ENCODE data around the gene IPMK. TPM values are rescaled to one million over a fixed set of nuclear protein-coding genes. Genes with fewer than 3 reads are reported as not detected.

The IPMK gene
- total and polyA plus RNA-seq, 9 donors = 1.5 to 4.3 (median 2.8) TPM

GRCh38 chr10:58281092-58281752, 13.5 kb upstream of the IPMK start:
- DNase-seq = no peak
- intact Hi-C loops (cut with DNase I) = no loop called here
- H3K4me3 ChIP-seq = no peak overlapping the region
- no peaks in the 10 kb centered on the region for H3K27me3 ChIP-seq
- H3K9me3 ChIP-seq = no peaks in the 10 kb centered on the region
- no peaks in the 10 kb centered on the region for H3K36me3 ChIP-seq
- H3K4me1 ChIP-seq (ENCODE audit: insufficient read depth) = no peaks in the 10 kb centered on the region
- WGBS, 3 donors = 71 to 83% (median 76%) methylated on average over 2 of the region's 2 CpGs
- no peak for TF ChIP-seq EP300 (IDR thresholded peaks at IDR 0.05)
- TF ChIP-seq POLR2A (IDR thresholded peaks at IDR 0.05) = no peak
- no peak for TF ChIP-seq CTCF (IDR thresholded peaks at IDR 0.05)
- no peak overlapping the region for H3K27ac ChIP-seq

- Histone ChIP-seq H3K4me3 (no peak overlapping the region), H3K27me3 (no peaks in the 10 kb centered on the region), H3K4me1 (ENCODE audit: insufficient read depth) (no peaks in the 10 kb centered on the region), H3K9me3 (no peaks in the 10 kb centered on the region), H3K27ac (no peak overlapping the region), H3K36me3 (no peaks in the 10 kb centered on the region)
- DNase-seq = no peak
- no peak for TF ChIP-seq EP300 (IDR thresholded peaks at IDR 0.05)
- TF ChIP-seq POLR2A (IDR thresholded peaks at IDR 0.05) = no peak
- TF ChIP-seq CTCF (IDR thresholded peaks at IDR 0.05) = no peak
- 92 to 97% (median 95%) methylated on average over 3 of the region's 3 CpGs for WGBS, 3 donors
- intact Hi-C loops (cut with DNase I) = no loop called here
Measured at GRCh38 chr10:58280477-58280876, 12.8 kb upstream of the IPMK start.

GRCh38 chr10:58278962-58279307, 11.2 kb upstream of the IPMK start:
- no peak overlapping the region for H3K27ac ChIP-seq
- H3K36me3 ChIP-seq = no peaks in the 10 kb centered on the region
- H3K4me3 ChIP-seq = no peak overlapping the region
- H3K27me3 ChIP-seq = no peaks in the 10 kb centered on the region
- no peak for DNase-seq
- no peaks in the 10 kb centered on the region for H3K9me3 ChIP-seq
- intact Hi-C loops (cut with DNase I) = no loop called here
- WGBS, 3 donors = 88 to 91% (median 90%) methylated on average over 1 of the region's 1 CpG
- peaks cover 4% of the 10 kb centered on the region for H3K4me1 ChIP-seq (ENCODE audit: insufficient read depth)
- no peak for TF ChIP-seq EP300 (IDR thresholded peaks at IDR 0.05)
- no peak for TF ChIP-seq POLR2A (IDR thresholded peaks at IDR 0.05)
- no peak for TF ChIP-seq CTCF (IDR thresholded peaks at IDR 0.05)

- Histone ChIP-seq H3K4me1 (ENCODE audit: insufficient read depth) (peaks cover 4% of the 10 kb centered on the region), H3K27ac (no peak overlapping the region), H3K36me3 (no peaks in the 10 kb centered on the region), H3K4me3 (no peak overlapping the region), H3K9me3 (no peaks in the 10 kb centered on the region), H3K27me3 (no peaks in the 10 kb centered on the region)
- intact Hi-C loops (cut with DNase I) = no loop called here
- no peak for TF ChIP-seq EP300 (IDR thresholded peaks at IDR 0.05)
- no peak for TF ChIP-seq POLR2A (IDR thresholded peaks at IDR 0.05)
- no peak for TF ChIP-seq CTCF (IDR thresholded peaks at IDR 0.05)
- no peak for DNase-seq
- 88 to 94% (median 94%) methylated on average over 7 of the region's 7 CpGs for WGBS, 3 donors
Measured at GRCh38 chr10:58278274-58278961, 10.7 kb upstream of the IPMK start.

Measured in ovary (tissue), 9 donors.